Testis (tissue), 2 donors: Measurements from ENCODE around the gene ADAMTSL5.

Source experiments
- POLR2A ChIP-seq: fragments of 450-650 bp; IDR thresholded peaks from one replicate; pipeline ENCODE4 v1.6.1; 2017; ENCODE audit warnings: antibody characterized with exemption, mild to moderate bottlenecking, moderate library complexity
- TF ChIP-seq, protein P1 (sequence below), 3 experiments: fragments of 450-650 bp in 2 of 3; fragments of 200-600 bp in 1 of 3; sonication (generic) in 1 of 3; IDR thresholded peaks; one replicate each; pipeline ENCODE4 v1.5.1; 2016 to 2019; ENCODE audit warnings: antibody characterized with exemption in 3 of 3, mild to moderate bottlenecking in 2 of 3, moderate library complexity in 1 of 3

DNA sequence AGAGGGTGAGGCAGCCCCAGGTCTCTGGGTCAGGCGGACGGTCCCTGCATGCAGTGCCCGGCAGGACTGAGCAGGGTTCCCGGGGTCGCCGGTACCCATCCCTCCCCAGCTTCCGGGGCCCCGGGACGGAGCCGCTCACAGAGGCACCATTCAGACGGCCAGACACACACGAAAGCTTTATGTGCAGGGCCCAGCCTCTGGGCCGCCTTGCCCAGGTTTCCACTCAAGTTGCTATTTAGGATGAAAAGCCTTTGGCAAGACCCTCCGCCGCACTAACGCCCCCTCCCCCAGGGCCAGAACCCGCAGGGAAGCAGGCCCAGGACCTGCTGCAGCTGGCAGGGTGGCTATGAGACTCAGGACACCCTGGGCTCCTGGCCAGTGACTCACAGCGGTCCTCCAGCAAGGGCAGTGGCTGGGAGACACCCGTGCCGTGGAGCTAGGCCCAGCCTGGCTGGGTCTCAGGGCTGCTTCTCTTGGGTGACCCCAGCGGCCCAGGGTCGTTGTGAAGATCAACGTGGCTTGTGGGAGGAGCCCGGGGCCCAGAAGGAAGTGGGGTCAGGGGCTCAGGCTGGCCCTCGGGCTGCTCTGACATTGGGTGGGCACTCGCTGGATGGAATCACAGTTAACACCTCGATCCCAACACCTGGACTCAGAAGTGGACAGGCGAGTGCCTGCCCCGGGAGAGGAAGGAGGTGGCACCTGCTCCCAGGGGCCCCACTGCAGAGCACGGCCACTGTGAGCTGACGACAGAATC, 38.6 kb downstream of the ADAMTSL5 start:
- TF ChIP-seq POLR2A, result no peak
- TF ChIP-seq, protein P1, sequence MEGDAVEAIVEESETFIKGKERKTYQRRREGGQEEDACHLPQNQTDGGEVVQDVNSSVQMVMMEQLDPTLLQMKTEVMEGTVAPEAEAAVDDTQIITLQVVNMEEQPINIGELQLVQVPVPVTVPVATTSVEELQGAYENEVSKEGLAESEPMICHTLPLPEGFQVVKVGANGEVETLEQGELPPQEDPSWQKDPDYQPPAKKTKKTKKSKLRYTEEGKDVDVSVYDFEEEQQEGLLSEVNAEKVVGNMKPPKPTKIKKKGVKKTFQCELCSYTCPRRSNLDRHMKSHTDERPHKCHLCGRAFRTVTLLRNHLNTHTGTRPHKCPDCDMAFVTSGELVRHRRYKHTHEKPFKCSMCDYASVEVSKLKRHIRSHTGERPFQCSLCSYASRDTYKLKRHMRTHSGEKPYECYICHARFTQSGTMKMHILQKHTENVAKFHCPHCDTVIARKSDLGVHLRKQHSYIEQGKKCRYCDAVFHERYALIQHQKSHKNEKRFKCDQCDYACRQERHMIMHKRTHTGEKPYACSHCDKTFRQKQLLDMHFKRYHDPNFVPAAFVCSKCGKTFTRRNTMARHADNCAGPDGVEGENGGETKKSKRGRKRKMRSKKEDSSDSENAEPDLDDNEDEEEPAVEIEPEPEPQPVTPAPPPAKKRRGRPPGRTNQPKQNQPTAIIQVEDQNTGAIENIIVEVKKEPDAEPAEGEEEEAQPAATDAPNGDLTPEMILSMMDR (IDR thresholded peaks at IDR 0.05), result no peak
